Lower leg skin (tissue), 3 donors: Measurements from ENCODE around the gene LPIN1.

ENCODE experiments used
- POLR2A ChIP-seq, 2 donors: fragments of 450-650 bp; IDR thresholded peaks; one replicate each; pipeline ENCODE4 v1.6.1; 2016 to 2017; ENCODE audit warnings: antibody characterized with exemption in 2 of 2, mild to moderate bottlenecking in 1 of 2, moderate library complexity in 1 of 2
- TF ChIP-seq, protein P1 (sequence below), 3 donors: fragments of 450-650 bp; IDR thresholded peaks; one replicate each; pipeline ENCODE4 v1.5.1; 2016; ENCODE audit warnings: antibody characterized with exemption in 3 of 3, mild to moderate bottlenecking in 3 of 3, moderate library complexity in 2 of 3

DNA sequence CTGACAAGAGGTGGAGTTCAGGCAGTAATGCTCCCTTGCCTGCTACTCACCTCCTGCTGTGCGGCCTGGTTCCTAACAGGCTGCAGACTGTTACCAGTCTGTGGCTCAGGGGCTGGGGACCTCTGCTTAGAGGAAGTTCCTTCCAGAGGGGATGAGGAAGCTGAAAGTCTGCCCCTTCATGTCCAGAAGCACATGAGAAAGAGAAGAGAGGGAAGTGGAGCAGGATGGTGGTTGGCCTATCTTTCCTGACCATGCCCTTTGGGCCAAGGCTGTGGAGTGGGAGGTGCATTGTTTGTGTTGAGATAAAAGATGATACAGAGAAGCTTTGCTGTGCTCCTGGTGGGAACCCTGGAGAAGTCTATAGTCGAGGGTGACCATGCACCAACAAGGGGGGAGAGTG, 112.5 kb downstream of the LPIN1 start:
- TF ChIP-seq, protein P1, sequence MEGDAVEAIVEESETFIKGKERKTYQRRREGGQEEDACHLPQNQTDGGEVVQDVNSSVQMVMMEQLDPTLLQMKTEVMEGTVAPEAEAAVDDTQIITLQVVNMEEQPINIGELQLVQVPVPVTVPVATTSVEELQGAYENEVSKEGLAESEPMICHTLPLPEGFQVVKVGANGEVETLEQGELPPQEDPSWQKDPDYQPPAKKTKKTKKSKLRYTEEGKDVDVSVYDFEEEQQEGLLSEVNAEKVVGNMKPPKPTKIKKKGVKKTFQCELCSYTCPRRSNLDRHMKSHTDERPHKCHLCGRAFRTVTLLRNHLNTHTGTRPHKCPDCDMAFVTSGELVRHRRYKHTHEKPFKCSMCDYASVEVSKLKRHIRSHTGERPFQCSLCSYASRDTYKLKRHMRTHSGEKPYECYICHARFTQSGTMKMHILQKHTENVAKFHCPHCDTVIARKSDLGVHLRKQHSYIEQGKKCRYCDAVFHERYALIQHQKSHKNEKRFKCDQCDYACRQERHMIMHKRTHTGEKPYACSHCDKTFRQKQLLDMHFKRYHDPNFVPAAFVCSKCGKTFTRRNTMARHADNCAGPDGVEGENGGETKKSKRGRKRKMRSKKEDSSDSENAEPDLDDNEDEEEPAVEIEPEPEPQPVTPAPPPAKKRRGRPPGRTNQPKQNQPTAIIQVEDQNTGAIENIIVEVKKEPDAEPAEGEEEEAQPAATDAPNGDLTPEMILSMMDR (IDR thresholded peaks at IDR 0.05) = no peak
- TF ChIP-seq POLR2A (IDR thresholded peaks at IDR 0.05) = no peak
